ENCODE results near the gene KDM1A. TPM values are rescaled to one million over a fixed set of nuclear protein-coding genes. Genes with fewer than 3 reads are reported as not detected.

KDM1A gene
- total RNA-seq, 1 donor from 2014 or later: 103 TPM

GRCh38 chr1:23018661-23019093 lies 591 bp upstream of the KDM1A start:
- TF ChIP-seq CTCF (IDR thresholded peaks at IDR 0.05): no peak

GRCh38 chr1:23019863-23020625 lies 776 bp downstream of the KDM1A start:
- no peaks in the 10 kb centered on the region for H3K27me3 Mint-ChIP-seq (ENCODE audit: unreplicated experiment)
- H3K27ac Mint-ChIP-seq (ENCODE audit: unreplicated experiment): peak overlapping the region; percentile 93
- TF ChIP-seq CTCF (IDR thresholded peaks at IDR 0.05): no peak
- peaks cover 40% of the 10 kb centered on the region for H3K4me1 Mint-ChIP-seq (ENCODE audit: unreplicated experiment)
- H3K4me3 Mint-ChIP-seq (ENCODE audit: unreplicated experiment): peak overlapping the region; percentile 94
- peaks cover 10% of the 10 kb centered on the region for H3K36me3 Mint-ChIP-seq (ENCODE audit: unreplicated experiment)
- peaks cover 9% of the 10 kb centered on the region for H3K9me3 Mint-ChIP-seq (ENCODE audit: unreplicated experiment)
- no peak for DNase-seq (ENCODE audit: extremely low spot score, unreplicated experiment)

More at GRCh38 chr1:23018661-23019093, 591 bp upstream of the KDM1A start:
- peaks cover 7% of the 10 kb centered on the region for H3K36me3 Mint-ChIP-seq (ENCODE audit: unreplicated experiment)
- DNase-seq (ENCODE audit: extremely low spot score, unreplicated experiment): no peak
- peaks cover 34% of the 10 kb centered on the region for H3K4me1 Mint-ChIP-seq (ENCODE audit: unreplicated experiment)
- H3K4me3 Mint-ChIP-seq (ENCODE audit: unreplicated experiment): peak overlapping the region; percentile 89
- H3K27me3 Mint-ChIP-seq (ENCODE audit: unreplicated experiment): no peaks in the 10 kb centered on the region
- peak overlapping the region; percentile 94 for H3K27ac Mint-ChIP-seq (ENCODE audit: unreplicated experiment)
- H3K9me3 Mint-ChIP-seq (ENCODE audit: unreplicated experiment): peaks cover 9% of the 10 kb centered on the region

- H3K36me3 Mint-ChIP-seq (ENCODE audit: unreplicated experiment): peaks cover 10% of the 10 kb centered on the region
- peak overlapping the region; percentile 94 for H3K4me3 Mint-ChIP-seq (ENCODE audit: unreplicated experiment)
- peak overlapping the region; percentile 93 for H3K27ac Mint-ChIP-seq (ENCODE audit: unreplicated experiment)
- no peaks in the 10 kb centered on the region for H3K27me3 Mint-ChIP-seq (ENCODE audit: unreplicated experiment)
- TF ChIP-seq CTCF (IDR thresholded peaks at IDR 0.05): no peak
- peaks cover 40% of the 10 kb centered on the region for H3K4me1 Mint-ChIP-seq (ENCODE audit: unreplicated experiment)
- peaks cover 9% of the 10 kb centered on the region for H3K9me3 Mint-ChIP-seq (ENCODE audit: unreplicated experiment)
- DNase-seq (ENCODE audit: extremely low spot score, unreplicated experiment): no peak
Observed at GRCh38 chr1:23020706-23021405, 1.6 kb downstream of the KDM1A start.

GRCh38 chr1:23021834-23022233 lies 2.6 kb downstream of the KDM1A start:
- H3K27ac Mint-ChIP-seq (ENCODE audit: unreplicated experiment): no peak overlapping the region
- no peak for TF ChIP-seq CTCF (IDR thresholded peaks at IDR 0.05)

More at GRCh38 chr1:23021834-23022233, 2.6 kb downstream of the KDM1A start:
- H3K9me3 Mint-ChIP-seq (ENCODE audit: unreplicated experiment): peaks cover 9% of the 10 kb centered on the region
- no peaks in the 10 kb centered on the region for H3K27me3 Mint-ChIP-seq (ENCODE audit: unreplicated experiment)
- H3K4me1 Mint-ChIP-seq (ENCODE audit: unreplicated experiment): peaks cover 45% of the 10 kb centered on the region
- H3K4me3 Mint-ChIP-seq (ENCODE audit: unreplicated experiment): peak overlapping the region; percentile 94
- DNase-seq (ENCODE audit: extremely low spot score, unreplicated experiment): no peak
- peaks cover 10% of the 10 kb centered on the region for H3K36me3 Mint-ChIP-seq (ENCODE audit: unreplicated experiment)
